Measurements from ENCODE around the gene METTL23.

DNA sequence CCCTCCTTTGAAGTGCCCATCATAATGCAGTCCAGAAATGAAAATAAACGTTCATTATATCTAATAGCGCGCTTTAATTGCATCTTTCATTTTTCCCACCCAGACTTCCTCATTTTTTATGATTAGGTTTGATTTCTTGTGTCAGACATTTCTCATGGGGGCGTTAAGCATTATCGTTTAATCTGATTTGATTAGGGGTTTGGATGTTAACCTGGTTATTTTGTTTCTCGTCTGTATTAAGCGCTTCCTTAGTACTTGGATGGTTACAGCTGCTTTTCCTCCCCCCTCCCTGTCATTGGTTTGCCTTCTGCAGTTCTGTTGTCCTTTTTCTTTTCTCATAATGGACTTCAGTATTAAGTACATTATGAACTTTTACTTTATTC, 11.8 kb downstream of the METTL23 start:
- TF ChIP-seq, protein P1, sequence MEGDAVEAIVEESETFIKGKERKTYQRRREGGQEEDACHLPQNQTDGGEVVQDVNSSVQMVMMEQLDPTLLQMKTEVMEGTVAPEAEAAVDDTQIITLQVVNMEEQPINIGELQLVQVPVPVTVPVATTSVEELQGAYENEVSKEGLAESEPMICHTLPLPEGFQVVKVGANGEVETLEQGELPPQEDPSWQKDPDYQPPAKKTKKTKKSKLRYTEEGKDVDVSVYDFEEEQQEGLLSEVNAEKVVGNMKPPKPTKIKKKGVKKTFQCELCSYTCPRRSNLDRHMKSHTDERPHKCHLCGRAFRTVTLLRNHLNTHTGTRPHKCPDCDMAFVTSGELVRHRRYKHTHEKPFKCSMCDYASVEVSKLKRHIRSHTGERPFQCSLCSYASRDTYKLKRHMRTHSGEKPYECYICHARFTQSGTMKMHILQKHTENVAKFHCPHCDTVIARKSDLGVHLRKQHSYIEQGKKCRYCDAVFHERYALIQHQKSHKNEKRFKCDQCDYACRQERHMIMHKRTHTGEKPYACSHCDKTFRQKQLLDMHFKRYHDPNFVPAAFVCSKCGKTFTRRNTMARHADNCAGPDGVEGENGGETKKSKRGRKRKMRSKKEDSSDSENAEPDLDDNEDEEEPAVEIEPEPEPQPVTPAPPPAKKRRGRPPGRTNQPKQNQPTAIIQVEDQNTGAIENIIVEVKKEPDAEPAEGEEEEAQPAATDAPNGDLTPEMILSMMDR (IDR thresholded peaks at IDR 0.05), result no peak
- no peak for TF ChIP-seq POLR2AphosphoS5 (IDR thresholded peaks at IDR 0.05)
